SK-N-MC (cell line): Measurements from ENCODE around the gene RASGRP3.

ENCODE experiments used
- DNase-seq: peaks from one replicate; pipeline ENCODE4 v3.0.0-alpha.2; 2011; ENCODE audit warnings: low read depth, low spot score
- H3K27ac ChIP-seq: fragments of 200-600 bp; sonication (generic); 2 replicates; pipeline ENCODE4 v1.5.1; 2016; ENCODE audit warnings: mixed run types
- H3K36me3 ChIP-seq: fragments of 200-600 bp; sonication (generic); 2 replicates; pipeline ENCODE4 v1.6.1; 2017; ENCODE audit warnings: antibody characterized with exemption, low read length, mixed read lengths; ENCODE audit not compliant: insufficient read depth
- H3K4me3 ChIP-seq: fragments of 200-600 bp; sonication (generic); 2 replicates; pipeline ENCODE4 v1.5.1; 2016
- H3K9ac ChIP-seq: fragments of 200-600 bp; sonication (generic); 2 replicates; pipeline ENCODE4 v1.8.0; 2017; ENCODE audit warnings: mixed run types, mixed read lengths; ENCODE audit not compliant: insufficient read length
- H3K9me3 ChIP-seq: fragments of 200-600 bp; sonication (generic); 2 replicates; pipeline ENCODE4 v1.6.1; 2017; ENCODE audit warnings: low read depth, mild to moderate bottlenecking, antibody characterized with exemption, low read length, moderate library complexity, mixed read lengths
- EZH2 ChIP-seq: fragments of 200-600 bp; sonication (generic); IDR thresholded peaks from one replicate; pipeline ENCODE4 v1.6.1; 2017; ENCODE audit warnings: antibody characterized with exemption
- FOXP2 ChIP-seq: optimal IDR thresholded peaks from 2 replicates; pipeline ENCODE3; 2011; ENCODE audit warnings: mild to moderate bottlenecking, moderate library complexity; ENCODE audit not compliant: insufficient read depth; ENCODE audit errors: extremely low read length, control extremely low read depth
- POLR2AphosphoS5 ChIP-seq: IDR thresholded peaks from 2 replicates; pipeline ENCODE4 v1.6.1; 2012; ENCODE audit warnings: mild to moderate bottlenecking, low read depth, low read length, borderline replicate concordance

Gene RASGRP3

GRCh38 chr2:33469238-33469637 is 7.2 kb upstream of the RASGRP3 start:
- no peak overlapping the region for H3K4me3 ChIP-seq
- H3K9ac ChIP-seq = no peak overlapping the region
- no peak for DNase-seq
- no peaks in the 10 kb centered on the region for H3K36me3 ChIP-seq
- TF ChIP-seq EZH2 (no peak), FOXP2 (no peak), POLR2AphosphoS5 (no peak)
- H3K9me3 ChIP-seq = no peaks in the 10 kb centered on the region
- H3K27ac ChIP-seq = no peak overlapping the region

DNA sequence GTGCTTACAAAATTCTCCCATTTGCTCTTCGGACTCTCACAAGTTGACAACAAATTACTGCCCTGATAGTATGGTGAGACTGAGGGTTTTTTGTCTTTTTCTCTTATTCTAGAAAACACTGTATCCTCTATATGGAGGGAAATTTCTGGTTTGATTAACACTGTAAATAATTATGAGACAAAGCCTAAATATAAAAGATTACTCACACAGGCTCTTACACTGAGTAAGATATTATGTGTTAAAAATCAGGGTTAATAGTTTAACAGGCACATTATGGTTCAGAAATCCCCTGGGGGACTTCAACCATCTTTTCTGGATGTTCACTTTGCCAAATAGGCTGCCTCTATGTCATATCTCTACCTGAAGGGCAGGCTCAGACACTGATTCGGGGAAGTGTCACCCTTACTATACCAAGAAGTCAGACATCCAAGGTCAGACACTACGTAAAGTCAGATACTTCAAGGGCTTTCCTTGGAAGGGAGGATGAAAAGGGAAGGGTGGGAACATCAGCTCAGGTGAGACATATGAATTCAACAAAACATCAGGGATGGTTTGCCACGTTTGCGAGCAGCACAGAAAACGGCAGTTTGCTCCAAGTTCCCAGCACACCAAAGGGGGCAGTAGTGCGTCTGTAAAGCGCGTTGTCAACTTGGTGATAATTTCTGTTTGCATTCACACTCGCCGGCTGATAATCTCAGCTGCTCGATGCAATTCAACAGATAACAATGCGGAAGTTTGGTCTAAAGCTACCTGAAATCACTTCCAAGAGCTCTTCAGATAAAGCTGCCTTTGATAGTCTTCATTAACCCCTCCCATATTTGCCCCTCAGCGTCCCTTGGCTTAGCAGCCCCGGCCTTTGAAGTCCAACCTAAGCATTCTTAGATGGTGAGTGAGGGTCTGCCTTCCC is 972 bp upstream of the RASGRP3 start:
- DNase-seq = no peak
- Histone ChIP-seq H3K4me3 (peak overlapping the region; percentile 89), H3K9me3 (no peaks in the 10 kb centered on the region), H3K36me3 (no peaks in the 10 kb centered on the region), H3K27ac (no peak overlapping the region), H3K9ac (peak overlapping the region; percentile 63)
- TF ChIP-seq POLR2AphosphoS5 (0 out of 2 replicates have a peak, but pooled peaks have one; percentile 19), EZH2 (no peak)

- Histone ChIP-seq H3K9me3 (no peaks in the 10 kb centered on the region), H3K4me3 (peak overlapping the region; percentile 89), H3K36me3 (no peaks in the 10 kb centered on the region), H3K9ac (no peak overlapping the region), H3K27ac (no peak overlapping the region)
- no peak for TF ChIP-seq POLR2AphosphoS5
- DNase-seq = no peak
Measured at GRCh38 chr2:33476793-33477190, 343 bp downstream of the RASGRP3 start.

GRCh38 chr2:33477473-33478468 is 1.3 kb downstream of the RASGRP3 start:
- no peak for DNase-seq
- Histone ChIP-seq H3K9me3 (no peaks in the 10 kb centered on the region), H3K36me3 (no peaks in the 10 kb centered on the region), H3K27ac (no peak overlapping the region), H3K9ac (no peak overlapping the region), H3K4me3 (no peak overlapping the region)
- TF ChIP-seq POLR2AphosphoS5 (no peak), EZH2 (no peak), FOXP2 (no peak)

GRCh38 chr2:33478968-33479731 is 2.7 kb downstream of the RASGRP3 start:
- no peak overlapping the region for H3K4me3 ChIP-seq
- no peak overlapping the region for H3K27ac ChIP-seq

DNA sequence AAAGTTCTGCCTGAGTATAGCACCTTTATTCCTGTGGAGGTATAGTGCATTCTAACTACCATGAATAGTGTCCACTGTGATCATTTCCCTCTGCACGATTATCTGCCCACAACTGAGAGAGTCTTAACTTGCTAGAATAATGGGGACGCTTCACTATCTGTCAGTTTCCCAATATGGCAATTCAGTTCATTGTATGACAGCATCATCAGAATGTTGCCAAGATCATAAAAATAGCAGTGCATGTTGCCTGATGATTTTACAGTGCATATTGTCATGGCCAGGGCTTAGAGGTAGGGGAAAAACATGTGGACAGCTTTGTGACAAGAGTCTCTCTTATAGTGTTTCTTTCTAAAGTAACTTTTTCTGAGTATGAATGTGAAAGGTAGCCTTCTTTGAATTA is 6.1 kb downstream of the RASGRP3 start:
- no peak for TF ChIP-seq FOXP2
- no peak for TF ChIP-seq EZH2
- no peak for TF ChIP-seq POLR2AphosphoS5
- Histone ChIP-seq H3K36me3 (no peaks in the 10 kb centered on the region), H3K9ac (no peak overlapping the region), H3K27ac (no peak overlapping the region), H3K4me3 (no peak overlapping the region), H3K9me3 (no peaks in the 10 kb centered on the region; the same call in 1 of the 2 replicates)
- no peak for DNase-seq

More at GRCh38 chr2:33478968-33479731, 2.7 kb downstream of the RASGRP3 start:
- TF ChIP-seq EZH2 (no peak), FOXP2 (no peak), POLR2AphosphoS5 (no peak)
- DNase-seq = no peak
- no peaks in the 10 kb centered on the region for H3K36me3 ChIP-seq
- no peak overlapping the region for H3K9ac ChIP-seq
- H3K9me3 ChIP-seq = no peaks in the 10 kb centered on the region

DNA sequence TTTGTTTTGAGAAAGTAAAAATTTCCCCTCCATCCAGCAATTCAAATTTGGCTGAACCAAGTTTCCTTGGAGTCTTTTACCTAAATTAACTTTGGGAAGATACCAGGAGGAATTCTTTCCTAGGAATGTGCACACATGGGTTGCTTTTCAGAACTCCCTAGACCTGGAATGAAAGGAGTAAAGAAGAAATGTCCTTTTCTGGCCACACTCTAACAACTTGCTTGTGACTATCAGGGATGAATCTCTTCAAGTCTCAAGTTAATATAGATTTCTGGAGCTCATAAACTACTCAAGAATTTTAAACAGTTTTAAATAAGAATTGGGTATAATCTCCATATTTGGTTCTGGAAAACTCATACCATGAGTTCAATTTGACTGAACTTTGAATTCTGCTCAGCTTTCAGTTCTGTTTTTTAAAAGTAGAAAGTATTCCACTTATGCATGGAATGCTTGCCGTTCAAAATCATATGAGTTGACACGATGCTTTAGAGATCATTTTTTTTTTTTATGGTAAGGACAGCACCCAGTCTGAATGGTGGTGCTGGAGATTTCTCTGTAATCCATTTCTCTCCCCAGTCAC is 7.7 kb downstream of the RASGRP3 start:
- no peak for DNase-seq
- TF ChIP-seq EZH2 (no peak), FOXP2 (no peak), POLR2AphosphoS5 (no peak)
- no peak overlapping the region for H3K4me3 ChIP-seq
- no peaks in the 10 kb centered on the region for H3K36me3 ChIP-seq
- H3K9ac ChIP-seq = no peak overlapping the region
- no peaks in the 10 kb centered on the region; the same call in 1 of the 2 replicates for H3K9me3 ChIP-seq
- 0 out of 2 replicates have a peak overlapping the region, but pooled peaks have one; percentile 8 for H3K27ac ChIP-seq

GRCh38 chr2:33485051-33485450 is 8.6 kb downstream of the RASGRP3 start:
- no peaks in the 10 kb centered on the region for H3K36me3 ChIP-seq
- H3K27ac ChIP-seq = no peak overlapping the region
- H3K9me3 ChIP-seq = no peaks in the 10 kb centered on the region; the same call in 1 of the 2 replicates
- no peak for TF ChIP-seq EZH2
- TF ChIP-seq FOXP2 = no peak
- TF ChIP-seq POLR2AphosphoS5 = no peak
- H3K9ac ChIP-seq = no peak overlapping the region
- DNase-seq = no peak
- H3K4me3 ChIP-seq = no peak overlapping the region
